ENCODE results near the gene DGKD.
A peak's percentile ranks its signal among the peaks of the same experiment; 100 is the strongest.
"Not testable (repeated sequence)": the region's sequence is repeated elsewhere in the genome, so short reads cannot be mapped to it uniquely, and the experiment has no call there.

The DGKD gene

DNA sequence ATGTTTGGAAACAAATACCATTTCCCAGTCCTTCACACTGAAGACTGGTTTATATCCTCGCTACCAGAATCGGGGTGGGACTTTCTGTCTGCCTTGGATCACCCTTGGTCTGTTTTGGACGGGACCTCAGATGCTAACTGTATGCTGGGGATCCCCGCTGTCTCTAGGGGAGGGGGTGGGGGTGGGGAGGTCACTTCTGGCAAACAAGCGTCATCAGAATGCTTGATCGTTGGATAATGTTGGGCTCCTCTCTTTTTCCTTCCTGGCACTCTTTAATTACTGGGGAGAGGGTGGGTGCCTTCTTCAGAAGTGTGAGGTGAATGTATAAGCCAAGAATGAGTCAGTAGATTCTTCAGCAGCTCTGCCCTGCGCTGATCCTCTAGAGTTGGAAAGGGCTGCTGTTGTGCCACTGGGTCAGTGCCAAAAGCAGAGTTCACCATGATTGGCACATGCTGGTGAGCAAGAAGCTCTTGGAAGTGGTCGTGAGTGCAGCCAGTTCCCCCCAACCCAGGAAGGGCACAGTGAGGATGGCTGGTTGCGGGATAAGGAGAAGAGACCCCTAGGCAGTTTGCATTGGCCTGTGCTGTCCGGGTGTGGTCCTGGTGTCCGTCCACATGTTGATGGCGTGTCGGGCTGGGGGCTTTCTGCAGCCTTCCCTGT, 32.2 kb downstream of the DGKD start:
- no peak for DNase-seq (ENCODE audit: low read depth)

DNA sequence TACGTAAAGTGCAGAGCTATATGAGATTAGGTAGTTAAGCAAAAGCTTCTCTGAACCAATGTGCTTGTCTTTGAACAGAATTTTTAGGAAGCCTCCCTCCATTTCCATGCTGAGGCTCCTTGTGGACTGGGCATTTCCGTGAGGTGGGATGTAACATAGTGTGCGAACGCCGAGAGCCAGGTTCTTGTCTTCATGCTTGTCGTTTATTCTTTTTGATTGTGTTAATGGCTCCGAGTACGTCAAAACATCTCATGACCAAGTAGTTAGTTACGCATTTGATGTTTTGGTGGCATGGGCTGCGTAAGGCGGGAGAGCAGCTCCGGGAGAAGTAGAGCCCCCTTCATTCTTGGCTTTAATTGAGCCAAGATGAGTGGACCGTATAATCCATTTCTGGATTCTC, 32.9 kb downstream of the DGKD start:
- no peak for DNase-seq (ENCODE audit: low read depth)

DNA sequence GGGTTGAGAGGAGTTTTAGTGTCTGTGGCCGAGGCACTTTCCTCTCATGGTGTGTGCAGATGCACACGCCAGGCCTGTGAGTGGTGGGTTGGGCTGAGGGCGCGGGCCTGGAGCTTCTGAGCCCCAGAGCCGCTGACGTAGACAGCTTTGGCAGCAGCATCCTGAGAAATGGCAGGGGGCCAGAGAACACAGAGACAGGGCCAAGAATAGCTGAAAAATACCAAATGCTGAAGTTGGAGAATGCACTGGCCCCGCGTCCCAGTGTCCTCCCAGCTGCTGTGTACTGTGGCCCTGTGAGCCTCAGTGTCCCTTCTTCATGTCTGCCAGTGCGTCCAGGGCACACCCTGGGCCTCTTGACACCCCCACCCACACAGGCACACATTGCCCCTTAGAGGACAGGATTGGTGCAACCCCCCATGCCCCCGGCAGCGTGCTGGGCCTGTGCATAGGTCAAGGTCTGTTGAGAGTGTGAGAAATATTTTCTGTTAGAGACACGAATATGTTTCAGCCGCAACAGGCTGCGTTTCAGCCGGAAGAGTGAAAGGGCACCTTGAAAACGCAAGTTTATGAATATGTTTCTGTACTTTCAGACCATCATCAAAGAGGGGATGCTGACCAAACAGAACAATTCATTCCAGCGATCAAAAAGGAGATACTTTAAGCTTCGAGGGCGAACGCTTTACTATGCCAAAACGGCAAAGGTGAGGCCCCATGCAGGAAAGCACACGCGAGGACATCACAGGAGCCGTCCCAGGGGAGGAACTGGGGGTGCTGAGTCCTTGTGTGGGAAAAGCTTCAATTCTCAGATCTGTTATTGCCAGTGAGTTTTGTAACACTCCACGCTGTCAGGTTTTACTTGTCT, 33.6 kb downstream of the DGKD start:
- no peak for DNase-seq (ENCODE audit: low read depth)

DNA sequence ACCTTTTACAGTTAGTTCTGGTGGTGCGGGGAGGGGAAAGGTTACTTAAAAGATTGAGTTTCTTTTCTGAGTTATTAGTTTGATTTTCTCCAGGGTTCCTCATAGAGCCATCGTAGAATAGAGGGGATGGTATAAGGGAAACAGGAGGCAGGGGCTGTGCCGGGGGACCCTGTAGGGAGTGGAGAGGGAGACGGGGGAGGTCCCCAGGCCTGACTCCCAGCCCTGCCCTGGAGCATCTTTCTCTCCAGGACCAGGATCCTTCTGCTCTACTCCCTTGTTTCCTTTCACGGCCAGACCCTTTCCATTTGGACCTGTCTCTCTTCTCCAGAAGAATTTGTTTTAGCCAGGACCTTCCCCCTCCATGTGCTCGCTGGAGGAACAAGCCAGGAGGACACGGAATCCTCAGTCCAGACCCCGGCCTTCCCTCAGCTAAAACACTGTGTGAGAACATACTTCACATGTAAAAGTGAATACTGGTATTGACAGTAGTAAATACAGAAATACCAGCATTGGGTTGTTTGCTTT, 35.4 kb downstream of the DGKD start:
- DNase-seq (ENCODE audit: low read depth), result no peak

DNA sequence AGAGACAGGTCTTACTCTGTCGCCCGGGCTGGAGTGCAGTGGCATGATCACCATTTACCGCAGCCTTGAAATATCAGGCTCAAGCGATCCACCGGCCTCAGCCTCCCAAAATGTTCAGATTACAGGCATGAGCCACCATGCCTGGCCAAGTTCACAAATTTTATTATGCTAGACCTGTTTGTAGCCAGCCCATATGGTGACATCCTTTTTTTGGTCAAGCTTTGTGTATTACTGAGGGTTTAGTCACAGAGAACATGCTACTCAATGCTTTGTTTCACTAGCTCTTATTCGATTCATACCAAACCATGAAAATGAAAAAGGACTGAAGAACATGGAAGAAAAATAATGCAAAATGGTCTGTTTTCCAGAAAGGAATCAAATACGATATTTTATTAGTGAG, 41.4 kb downstream of the DGKD start:
- DNase-seq (ENCODE audit: low read depth), result no peak

DNA sequence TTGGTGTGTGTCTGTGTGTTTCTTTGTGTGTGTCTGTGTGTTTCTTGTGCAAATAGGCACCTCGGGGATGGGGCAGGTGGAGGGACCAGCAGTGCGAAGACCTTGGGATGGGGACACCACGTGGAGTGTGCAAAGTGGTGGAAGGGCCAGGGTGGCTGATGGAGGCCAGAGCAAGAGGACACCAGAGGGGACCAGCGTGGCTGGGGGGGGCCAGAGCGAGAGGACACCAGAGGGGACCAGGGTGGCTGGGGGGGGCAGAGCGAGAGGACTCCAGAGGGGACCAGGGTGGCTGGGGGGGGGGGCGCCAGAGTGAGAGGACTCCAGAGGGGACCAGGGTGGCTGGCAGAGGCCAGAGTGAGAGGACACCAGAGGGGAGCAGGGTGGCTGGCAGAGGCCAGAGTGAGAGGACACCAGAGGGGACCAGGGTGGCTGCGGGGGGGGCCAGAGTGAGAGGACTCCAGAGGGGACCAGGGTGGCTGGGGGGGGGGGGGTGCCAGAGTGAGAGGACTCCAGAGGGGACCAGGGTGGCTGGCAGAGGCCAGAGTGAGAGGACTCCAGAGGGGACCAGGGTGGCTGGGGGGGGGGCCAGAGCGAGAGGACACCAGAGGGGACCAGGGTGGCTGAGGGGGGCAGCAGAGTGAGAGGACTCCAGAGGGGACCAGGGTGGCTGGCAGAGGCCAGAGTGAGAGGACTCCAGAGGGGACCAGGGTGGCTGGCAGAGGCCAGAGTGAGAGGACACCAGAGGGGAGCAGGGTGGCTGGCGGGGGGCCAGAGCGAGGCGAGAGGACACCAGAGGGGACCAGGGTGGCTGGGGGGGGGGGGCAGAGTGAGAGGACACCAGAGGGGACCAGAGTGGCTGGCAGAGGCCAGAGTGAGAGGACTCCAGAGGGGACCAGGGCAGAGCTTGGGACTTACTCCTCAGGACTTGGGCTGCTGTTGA, 42.7 kb downstream of the DGKD start:
- DNase-seq (ENCODE audit: low read depth), result not testable (repeated sequence)

DNA sequence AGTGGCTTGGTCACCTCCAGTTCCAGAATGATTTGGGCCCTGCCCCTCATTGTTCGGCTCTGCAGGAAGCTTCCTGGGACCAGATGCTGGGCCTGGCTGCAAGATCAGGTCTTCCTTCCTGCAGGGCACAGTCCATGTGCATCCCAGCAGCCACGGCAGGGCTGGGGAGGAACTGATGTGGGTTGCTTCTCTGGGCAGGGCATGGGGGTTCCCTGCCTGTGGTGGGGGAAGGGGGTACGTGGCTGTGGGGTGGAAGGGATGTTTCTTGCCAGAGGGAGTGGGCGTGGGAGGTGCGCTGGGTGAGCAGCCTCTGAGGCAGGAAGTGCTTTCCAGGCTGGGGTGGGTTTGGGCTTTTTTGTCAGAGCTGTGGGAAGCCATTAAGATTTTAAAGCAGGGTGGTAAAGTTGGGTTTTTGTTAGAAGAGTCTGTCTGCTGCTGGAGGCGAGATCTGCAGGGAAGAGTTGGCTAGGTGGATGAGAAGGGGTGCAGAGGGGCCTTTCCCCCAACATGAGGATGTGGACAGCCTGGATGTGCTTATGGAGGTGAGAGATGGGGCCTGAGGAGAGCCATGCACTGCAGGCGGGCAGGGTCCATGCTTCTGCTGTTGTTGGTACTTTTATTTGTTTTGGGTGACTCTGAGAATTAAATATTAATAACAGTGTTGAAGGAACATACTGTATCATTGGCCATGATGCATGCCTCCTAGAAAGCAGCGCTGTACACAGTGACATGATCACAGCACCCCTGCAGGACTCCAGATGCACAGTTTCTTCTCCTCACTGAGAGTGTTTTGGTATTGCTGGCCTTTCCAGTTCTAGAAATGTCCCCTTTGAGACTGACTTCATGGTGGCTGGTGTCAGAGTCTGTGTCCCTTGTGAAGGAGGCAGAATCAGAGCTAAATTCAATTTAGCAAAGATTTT, 45.3 kb downstream of the DGKD start:
- peak; percentile 38 for DNase-seq (ENCODE audit: low read depth)

DNA sequence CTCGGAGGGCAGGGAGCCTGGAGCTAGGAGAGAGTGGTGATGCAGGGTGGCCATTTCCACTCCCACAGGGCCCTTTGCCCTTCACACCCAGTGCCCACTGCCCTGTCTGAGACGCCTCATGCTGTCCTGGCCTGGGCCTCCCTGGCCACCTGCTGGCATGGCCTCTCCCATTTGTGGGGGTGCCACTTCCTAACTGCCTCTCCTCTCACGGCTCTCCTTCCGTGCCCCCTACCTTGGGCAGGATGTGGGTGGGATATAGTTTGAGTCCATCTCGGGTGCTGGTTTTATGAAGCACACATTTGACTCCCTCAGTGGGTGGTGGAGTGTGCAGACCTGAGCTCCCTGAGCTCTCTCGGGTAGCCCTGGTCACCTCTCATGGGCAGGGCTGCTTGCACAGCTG, 46.0 kb downstream of the DGKD start:
- DNase-seq (ENCODE audit: low read depth), result no peak

DNA sequence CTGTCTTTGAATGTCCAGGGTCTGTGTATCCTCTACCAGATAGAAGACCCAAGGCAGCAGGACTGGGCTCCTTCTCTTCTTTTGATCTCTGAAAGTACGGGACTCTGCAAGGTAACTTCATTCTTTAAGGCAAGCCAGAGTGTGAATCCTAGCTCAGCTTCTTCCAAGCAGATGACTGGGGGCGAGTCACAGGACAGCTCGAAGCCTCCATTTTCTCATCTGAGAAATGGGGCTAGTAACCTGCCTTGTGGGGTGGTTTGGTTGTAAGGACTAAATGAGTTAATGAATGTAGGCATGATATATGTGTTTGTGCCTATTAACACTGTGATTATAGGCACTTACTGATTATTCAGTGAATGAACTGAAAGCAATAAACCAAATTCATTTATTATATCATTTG, 46.7 kb downstream of the DGKD start:
- DNase-seq (ENCODE audit: low read depth), result no peak

DNA sequence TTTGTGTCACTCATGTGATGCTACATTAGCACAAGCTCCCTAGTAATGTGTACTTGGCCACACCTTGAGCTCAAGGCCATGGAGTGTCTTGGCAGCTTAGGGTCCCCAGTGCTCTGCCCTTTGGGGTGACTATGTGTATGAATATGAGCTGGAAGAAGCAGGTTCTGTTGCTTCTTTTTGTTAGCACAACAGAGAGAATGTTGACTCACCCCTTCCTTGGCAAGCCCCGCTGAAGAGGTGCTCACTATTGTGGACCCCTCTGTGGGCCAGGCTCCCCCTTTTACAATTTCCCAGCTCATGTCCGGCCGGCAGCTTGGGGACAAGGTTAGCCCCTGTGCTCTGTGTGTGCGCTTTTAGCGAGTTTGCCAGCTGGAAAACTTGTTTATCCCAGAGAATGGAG, 48.1 kb downstream of the DGKD start:
- DNase-seq (ENCODE audit: low read depth), result no peak

DNA sequence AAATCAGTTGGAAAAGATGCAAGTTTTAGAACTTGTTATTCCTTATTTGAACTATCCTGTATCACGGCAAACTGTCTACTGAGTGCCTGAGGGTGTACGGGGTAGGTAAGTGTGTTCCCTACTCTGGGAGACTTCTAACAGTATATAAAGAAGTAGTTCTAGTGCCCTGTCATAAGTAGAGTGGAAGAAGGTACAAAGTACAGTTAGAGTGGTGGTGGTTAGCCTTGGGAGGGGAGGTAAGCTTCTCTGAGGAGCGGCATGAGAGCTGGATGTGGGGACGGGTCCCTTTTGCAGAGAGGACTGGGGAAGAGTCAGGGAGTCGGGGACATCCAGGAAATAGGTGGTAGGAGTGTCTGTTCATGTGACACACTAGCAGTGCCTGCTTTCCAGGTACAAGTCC, 48.5 kb downstream of the DGKD start:
- DNase-seq (ENCODE audit: low read depth), result no peak

DNA sequence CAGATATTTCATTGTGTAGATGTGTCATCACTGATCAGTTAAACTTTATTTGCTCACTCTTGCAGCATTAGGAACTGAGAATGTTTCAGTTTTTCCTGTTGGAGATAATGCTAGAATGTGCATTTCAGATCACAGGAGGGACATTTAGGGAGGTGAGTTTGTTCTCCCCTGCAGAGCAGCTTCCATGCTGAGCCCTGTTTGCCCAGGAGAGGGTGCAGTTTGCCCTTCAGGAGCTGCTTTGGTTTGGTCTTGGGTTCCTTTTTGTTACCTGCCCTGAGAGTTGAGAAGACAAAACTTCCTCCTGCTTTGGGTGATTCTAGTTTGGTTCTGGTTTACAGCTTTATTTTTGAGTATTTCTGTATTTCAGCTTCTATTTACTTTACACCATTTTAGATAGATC, 49.9 kb downstream of the DGKD start:
- no peak for DNase-seq (ENCODE audit: low read depth)

DNA sequence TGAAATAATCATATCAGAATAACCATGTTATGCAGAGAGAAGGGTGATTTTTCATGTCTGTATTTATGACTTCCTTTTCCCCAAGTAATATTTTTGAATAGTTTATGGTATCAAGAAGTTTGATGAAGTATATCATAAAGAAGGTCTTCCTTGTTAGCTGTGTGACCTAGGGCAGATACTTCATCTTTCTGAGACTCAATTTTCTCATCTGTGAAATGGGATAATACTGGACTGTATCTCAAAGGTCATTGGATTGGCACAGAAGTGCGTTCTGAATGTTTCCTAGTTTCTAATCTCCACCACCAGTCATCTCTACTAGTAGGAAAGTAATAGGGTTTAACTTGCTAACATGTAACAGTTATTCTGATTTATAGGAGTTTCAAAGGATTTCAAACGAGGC, 52.6 kb downstream of the DGKD start:
- no peak for DNase-seq (ENCODE audit: low read depth)

DNA sequence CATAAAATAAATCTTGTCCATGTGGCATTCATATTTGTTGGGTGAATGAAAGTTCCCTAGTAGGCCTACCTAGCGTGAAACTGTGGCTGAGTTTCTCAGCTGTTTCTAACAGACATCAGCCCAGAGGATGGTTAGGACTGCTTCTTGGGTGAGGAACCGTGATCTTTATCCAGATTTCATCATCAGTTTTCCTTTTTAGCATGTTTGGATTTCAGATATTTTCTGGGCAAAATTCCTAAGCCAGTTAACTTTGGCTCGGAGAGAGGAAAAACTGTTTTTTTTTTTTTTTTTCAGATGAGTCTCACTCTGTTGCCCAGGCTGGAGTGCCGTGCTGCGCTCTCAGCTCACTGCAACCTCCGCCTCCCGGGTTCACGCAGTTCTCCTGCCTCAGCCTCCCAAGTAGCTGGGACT, 53.5 kb downstream of the DGKD start:
- DNase-seq (ENCODE audit: low read depth), result no peak

DNA sequence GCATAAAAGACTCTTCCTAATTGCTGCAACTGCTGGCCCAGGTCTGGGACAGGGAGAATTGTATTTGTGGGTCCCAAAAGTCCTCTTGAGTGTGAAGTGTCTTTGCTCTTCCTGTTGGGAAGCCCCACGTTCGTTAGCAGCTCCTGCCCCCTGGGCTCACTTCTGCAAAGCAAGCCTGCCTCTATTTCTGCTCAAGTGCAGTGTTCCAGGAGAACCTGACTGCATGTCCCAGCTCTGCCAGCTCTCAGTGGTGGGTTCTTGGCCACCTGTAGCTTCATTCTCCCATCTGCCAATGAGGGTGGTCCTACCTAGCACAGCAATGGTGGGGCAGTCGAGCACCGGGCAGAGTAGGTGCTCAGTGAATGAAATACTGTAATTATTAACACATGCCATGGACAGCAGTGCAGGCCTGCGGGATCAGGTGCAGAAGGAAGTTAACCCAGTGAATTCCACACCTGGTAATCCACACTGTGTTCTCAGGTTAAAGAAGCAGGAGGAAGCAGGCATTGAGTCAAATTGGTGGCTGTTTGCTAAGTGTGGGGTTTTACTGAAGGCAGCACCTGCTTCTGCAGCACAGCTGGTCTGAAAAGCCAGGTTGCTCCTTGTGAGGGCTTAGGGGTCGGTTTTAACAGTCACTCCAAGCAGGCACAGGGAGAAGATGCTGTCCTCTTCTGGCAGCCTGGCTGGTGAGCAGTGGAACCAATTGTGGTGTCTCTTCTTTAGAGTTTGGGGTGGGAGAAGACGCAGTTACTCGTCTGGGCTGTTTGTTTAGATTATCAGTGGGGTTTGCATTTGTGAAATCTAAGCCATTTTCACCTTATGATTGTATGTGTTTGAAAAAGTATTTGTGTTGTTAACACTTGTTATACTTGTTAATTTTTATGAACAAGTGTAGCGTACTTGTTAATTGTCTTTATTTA, 54.3 kb downstream of the DGKD start:
- DNase-seq (ENCODE audit: low read depth), result no peak

DNA sequence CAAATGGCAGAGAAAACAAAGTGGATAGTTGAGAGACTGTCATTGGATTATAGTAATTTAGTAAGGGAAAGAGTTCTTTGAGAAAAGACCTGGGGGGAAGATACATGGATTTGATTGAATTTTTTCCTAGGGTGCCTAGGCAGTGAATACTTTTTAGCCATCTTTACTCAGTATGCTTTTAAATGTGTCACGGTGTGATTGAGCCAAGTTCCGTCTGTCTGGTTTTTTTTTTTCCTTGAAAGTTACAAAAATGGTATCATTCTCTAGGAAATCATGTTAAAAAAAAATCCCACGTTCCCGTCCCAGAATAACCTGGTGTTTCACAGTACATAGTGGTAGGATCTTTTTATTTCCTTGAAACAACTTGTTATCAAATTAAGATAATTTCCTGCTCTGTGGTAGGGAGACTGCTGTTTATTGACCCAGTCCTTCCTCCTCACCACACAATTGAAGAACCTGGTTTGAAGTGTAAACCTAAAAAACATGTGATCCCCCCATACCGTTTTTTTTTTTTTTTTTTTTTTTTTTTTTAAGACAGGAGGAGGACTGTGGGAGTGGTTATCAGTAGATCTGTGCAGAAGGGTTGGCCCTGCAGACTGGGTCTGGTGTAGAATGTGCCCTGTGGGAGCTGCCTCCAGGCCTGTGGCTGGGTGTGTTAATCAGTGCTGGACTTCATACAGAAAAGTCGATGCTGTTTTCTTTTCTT, 55.1 kb downstream of the DGKD start:
- no peak for DNase-seq (ENCODE audit: low read depth)

DNA sequence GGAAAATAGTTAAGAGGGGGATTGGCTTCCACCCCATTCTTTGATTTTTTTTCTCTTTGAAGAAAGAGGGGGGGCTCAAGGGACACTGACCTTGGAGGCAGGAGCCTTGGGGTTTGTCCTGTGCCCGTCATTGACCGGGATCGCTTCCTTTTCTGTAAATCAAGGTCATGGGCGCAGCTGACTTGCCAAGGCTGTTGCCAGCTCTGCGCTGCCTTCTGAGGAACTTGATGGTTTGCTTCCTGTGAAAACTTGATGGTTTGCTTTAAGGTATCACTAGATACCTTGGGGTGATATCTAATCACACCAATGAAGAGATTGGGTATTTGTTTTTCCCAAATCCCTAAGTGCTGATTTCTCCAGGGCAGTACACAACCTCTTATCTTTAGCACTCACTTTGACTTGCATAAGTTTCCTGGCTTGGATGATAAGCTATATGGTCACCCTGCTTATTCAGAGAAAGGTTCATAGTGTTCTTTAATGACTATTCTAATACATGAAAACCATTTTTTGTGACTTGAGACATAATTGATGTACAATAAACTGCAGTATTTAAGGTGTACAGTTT, 56.0 kb downstream of the DGKD start:
- no peak for DNase-seq (ENCODE audit: low read depth)

DNA sequence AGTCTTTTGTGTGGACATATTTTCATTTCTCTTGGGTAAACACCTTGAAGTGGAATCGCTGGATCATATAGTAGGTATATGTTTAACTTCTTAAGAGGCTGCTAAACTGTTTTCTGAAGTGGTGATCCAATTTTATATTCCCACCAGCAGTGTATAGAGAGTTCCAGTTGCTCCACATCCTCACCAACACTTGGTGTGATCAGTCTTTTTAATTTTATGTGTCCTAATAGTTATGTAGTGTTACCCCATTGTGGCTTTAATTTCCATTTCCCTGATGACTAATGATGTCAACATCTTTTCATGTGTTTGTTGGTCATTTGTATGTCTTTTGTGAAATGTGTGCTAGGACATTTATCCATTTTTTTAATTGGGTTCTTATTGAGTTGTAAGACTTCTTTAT, 56.9 kb downstream of the DGKD start:
- DNase-seq (ENCODE audit: low read depth), result no peak

DNA sequence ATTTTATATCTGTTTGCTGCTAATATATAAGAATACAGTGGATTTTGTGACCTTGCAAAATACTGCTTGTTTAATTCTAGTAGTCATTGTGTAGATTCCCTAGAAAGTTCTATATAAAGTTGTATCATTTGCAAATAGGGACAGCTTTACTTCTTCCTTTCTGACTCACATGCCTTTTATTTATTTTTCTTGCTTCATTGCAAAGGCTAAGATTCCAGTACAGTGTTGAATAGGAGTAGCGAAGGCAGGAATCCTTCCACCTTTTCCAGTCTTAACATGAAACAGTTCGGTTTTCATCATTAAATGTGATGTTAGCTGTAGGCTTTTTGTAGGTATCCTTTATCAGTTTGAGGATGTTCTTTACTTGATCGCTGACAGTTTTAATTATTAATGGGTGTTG, 58.1 kb downstream of the DGKD start:
- no peak for DNase-seq (ENCODE audit: low read depth)
